ENCODE data around the gene FBXW7.

FBXW7 gene

DNA sequence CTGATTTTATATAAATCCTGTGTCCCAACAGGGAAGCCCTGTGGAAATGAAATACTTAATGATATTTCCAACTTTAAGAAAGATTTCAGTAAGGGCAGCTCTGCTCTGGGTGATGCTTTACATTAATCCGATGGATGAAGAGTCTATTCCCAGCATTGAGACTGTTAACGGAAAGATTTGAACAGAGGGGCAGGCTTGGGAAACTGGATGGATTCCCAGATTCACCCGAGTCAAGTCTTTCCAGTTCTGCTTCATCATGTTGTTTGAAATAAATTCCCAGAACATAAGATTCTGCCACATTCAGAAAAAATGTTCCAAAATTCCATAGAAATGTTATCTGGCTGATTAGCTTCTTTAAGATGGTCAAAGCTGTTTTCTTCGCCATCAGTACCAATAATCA is 246.0 kb downstream of the FBXW7 start (continued):
- TF ChIP-seq, protein P1, sequence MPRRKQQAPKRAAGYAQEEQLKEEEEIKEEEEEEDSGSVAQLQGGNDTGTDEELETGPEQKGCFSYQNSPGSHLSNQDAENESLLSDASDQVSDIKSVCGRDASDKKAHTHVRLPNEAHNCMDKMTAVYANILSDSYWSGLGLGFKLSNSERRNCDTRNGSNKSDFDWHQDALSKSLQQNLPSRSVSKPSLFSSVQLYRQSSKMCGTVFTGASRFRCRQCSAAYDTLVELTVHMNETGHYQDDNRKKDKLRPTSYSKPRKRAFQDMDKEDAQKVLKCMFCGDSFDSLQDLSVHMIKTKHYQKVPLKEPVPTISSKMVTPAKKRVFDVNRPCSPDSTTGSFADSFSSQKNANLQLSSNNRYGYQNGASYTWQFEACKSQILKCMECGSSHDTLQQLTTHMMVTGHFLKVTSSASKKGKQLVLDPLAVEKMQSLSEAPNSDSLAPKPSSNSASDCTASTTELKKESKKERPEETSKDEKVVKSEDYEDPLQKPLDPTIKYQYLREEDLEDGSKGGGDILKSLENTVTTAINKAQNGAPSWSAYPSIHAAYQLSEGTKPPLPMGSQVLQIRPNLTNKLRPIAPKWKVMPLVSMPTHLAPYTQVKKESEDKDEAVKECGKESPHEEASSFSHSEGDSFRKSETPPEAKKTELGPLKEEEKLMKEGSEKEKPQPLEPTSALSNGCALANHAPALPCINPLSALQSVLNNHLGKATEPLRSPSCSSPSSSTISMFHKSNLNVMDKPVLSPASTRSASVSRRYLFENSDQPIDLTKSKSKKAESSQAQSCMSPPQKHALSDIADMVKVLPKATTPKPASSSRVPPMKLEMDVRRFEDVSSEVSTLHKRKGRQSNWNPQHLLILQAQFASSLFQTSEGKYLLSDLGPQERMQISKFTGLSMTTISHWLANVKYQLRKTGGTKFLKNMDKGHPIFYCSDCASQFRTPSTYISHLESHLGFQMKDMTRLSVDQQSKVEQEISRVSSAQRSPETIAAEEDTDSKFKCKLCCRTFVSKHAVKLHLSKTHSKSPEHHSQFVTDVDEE (CRISPR knock-in tag; IDR thresholded peaks at IDR 0.05): no peak
- no peak for TF ChIP-seq ZFP3 (CRISPR knock-in tag; IDR thresholded peaks at IDR 0.05)
- TF ChIP-seq ZC3H10 (CRISPR knock-in tag; IDR thresholded peaks at IDR 0.05): no peak
- no peak for TF ChIP-seq ZFP30 (CRISPR knock-in tag; IDR thresholded peaks at IDR 0.05)
- no peak for TF ChIP-seq OSR1 (CRISPR knock-in tag; IDR thresholded peaks at IDR 0.05)

GRCh38 chr4:152289541-152289940 is 246.4 kb downstream of the FBXW7 start:
- TF ChIP-seq ZNF70 (CRISPR knock-in tag; IDR thresholded peaks at IDR 0.05): no peak
- TF ChIP-seq ESRRG (CRISPR knock-in tag; IDR thresholded peaks at IDR 0.05): no peak
- no peak for TF ChIP-seq ZNF8 (CRISPR knock-in tag; IDR thresholded peaks at IDR 0.05)
- no peak for TF ChIP-seq SNAI2 (CRISPR knock-in tag; IDR thresholded peaks at IDR 0.05)
- no peak for TF ChIP-seq ZC3H10 (CRISPR knock-in tag; IDR thresholded peaks at IDR 0.05)
- no peak for TF ChIP-seq BACH2 (CRISPR knock-in tag; IDR thresholded peaks at IDR 0.05; ENCODE audit: borderline replicate concordance)
- TF ChIP-seq CSRNP3 (CRISPR knock-in tag; IDR thresholded peaks at IDR 0.05): no peak
- TF ChIP-seq, protein P2, sequence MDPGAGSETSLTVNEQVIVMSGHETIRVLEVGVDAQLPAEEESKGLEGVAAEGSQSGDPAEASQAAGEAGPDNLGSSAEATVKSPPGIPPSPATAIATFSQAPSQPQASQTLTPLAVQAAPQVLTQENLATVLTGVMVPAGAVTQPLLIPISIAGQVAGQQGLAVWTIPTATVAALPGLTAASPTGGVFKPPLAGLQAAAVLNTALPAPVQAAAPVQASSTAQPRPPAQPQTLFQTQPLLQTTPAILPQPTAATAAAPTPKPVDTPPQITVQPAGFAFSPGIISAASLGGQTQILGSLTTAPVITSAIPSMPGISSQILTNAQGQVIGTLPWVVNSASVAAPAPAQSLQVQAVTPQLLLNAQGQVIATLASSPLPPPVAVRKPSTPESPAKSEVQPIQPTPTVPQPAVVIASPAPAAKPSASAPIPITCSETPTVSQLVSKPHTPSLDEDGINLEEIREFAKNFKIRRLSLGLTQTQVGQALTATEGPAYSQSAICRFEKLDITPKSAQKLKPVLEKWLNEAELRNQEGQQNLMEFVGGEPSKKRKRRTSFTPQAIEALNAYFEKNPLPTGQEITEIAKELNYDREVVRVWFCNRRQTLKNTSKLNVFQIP (CRISPR knock-in tag; IDR thresholded peaks at IDR 0.05; ENCODE audit: borderline replicate concordance, low read depth): no peak
- TF ChIP-seq, protein P1 (CRISPR knock-in tag; IDR thresholded peaks at IDR 0.05): no peak
- TF ChIP-seq, protein P3, sequence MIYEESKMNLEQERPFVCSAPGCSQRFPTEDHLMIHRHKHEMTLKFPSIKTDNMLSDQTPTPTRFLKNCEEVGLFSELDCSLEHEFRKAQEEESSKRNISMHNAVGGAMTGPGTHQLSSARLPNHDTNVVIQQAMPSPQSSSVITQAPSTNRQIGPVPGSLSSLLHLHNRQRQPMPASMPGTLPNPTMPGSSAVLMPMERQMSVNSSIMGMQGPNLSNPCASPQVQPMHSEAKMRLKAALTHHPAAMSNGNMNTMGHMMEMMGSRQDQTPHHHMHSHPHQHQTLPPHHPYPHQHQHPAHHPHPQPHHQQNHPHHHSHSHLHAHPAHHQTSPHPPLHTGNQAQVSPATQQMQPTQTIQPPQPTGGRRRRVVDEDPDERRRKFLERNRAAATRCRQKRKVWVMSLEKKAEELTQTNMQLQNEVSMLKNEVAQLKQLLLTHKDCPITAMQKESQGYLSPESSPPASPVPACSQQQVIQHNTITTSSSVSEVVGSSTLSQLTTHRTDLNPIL (CRISPR knock-in tag; IDR thresholded peaks at IDR 0.05; ENCODE audit: low read depth): no peak
- TF ChIP-seq, protein P4, sequence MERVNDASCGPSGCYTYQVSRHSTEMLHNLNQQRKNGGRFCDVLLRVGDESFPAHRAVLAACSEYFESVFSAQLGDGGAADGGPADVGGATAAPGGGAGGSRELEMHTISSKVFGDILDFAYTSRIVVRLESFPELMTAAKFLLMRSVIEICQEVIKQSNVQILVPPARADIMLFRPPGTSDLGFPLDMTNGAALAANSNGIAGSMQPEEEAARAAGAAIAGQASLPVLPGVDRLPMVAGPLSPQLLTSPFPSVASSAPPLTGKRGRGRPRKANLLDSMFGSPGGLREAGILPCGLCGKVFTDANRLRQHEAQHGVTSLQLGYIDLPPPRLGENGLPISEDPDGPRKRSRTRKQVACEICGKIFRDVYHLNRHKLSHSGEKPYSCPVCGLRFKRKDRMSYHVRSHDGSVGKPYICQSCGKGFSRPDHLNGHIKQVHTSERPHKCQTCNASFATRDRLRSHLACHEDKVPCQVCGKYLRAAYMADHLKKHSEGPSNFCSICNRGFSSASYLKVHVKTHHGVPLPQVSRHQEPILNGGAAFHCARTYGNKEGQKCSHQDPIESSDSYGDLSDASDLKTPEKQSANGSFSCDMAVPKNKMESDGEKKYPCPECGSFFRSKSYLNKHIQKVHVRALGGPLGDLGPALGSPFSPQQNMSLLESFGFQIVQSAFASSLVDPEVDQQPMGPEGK (CRISPR knock-in tag; IDR thresholded peaks at IDR 0.05; ENCODE audit: borderline replicate concordance): no peak
- no peak for TF ChIP-seq ISL1 (CRISPR knock-in tag; IDR thresholded peaks at IDR 0.05)
- no peak for TF ChIP-seq TOX (CRISPR knock-in tag; IDR thresholded peaks at IDR 0.05; ENCODE audit: borderline replicate concordance)
- TF ChIP-seq CSDC2 (CRISPR knock-in tag; IDR thresholded peaks at IDR 0.05): no peak
- TF ChIP-seq ZFP30 (CRISPR knock-in tag; IDR thresholded peaks at IDR 0.05): no peak
- TF ChIP-seq OSR1 (CRISPR knock-in tag; IDR thresholded peaks at IDR 0.05): no peak
- no peak for TF ChIP-seq PPARA (CRISPR knock-in tag; IDR thresholded peaks at IDR 0.05; ENCODE audit: borderline replicate concordance)
- no peak for TF ChIP-seq GLIS3 (CRISPR knock-in tag; IDR thresholded peaks at IDR 0.05)
- TF ChIP-seq ZNF565 (CRISPR knock-in tag; conservative IDR thresholded peaks at IDR 0.05; ENCODE audit: low read depth): no peak
- no peak for TF ChIP-seq TCF4 (CRISPR knock-in tag; IDR thresholded peaks at IDR 0.05; ENCODE audit: borderline replicate concordance)
- no peak for ATAC-seq
